ENCODE data around the gene EXOSC10. TPM values are rescaled to one million over a fixed set of nuclear protein-coding genes. Genes with fewer than 3 reads are reported as not detected.
A peak's percentile ranks its signal among the peaks of the same experiment; 100 is the strongest.
"Not testable (repeated sequence)": the region's sequence is repeated elsewhere in the genome, so short reads cannot be mapped to it uniquely, and the experiment has no call there.

The EXOSC10 gene
- total and polyA plus RNA-seq, 2 donors from 2014 or later: 26.2 to 46.8 TPM

DNA sequence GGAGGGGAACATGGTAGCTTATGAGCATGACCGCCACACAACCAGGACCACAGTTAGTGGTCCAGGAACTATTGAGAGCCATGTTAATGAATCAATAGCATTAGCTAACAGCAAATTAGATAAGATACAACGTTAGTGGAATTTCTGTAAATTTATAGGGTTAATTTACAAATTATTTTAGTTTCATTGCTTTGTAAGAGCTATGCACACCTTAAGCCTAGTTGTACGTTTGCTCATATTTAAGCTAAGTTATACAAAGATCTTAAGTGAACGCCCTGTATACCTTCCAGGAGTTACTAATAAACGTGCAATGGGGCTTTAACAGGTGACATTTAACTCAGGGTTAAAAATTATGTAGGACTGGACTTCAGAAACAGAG is 749 bp downstream of the EXOSC10 start:
- FAIRE-seq: no peak
- no peaks in the 10 kb centered on the region for H3K27me3 ChIP-seq (ENCODE audit: control insufficient read depth, insufficient read depth, low read length)
- peak overlapping the region; percentile 41 to 87 (median 58) for H3K9ac ChIP-seq (ENCODE audit: low read length in 3 of 3)
- peaks cover 0 to 9% (median 4%) of the 10 kb centered on the region in 3 donors for H3K36me3 ChIP-seq (ENCODE audit: control insufficient read depth in 2 of 3, insufficient read depth in 3 of 3, low read length in 3 of 3)
- peaks cover 0 to 8% (median 5%) of the 10 kb centered on the region in 3 donors for H3K4me1 ChIP-seq (ENCODE audit: control insufficient read depth in 2 of 3, insufficient read depth in 2 of 3, low read depth in 1 of 3, low read length in 3 of 3)
- no peaks in the 10 kb centered on the region for H3K9me3 ChIP-seq (ENCODE audit: control insufficient read depth in 2 of 3, insufficient read depth in 1 of 3, low read length in 3 of 3)
- TF ChIP-seq CTCF (IDR thresholded peaks at IDR 0.05; ENCODE audit: borderline replicate concordance, extremely low read depth, insufficient read depth): no peak
- intact Hi-C loops (cut with DNase I): no loop called here
- H3K4me3 ChIP-seq (ENCODE audit: low read length in 3 of 3): peak overlapping the region; percentile 73 to 96 (median 85)
- DNase-seq: no peak
- H3K27ac ChIP-seq (ENCODE audit: low read depth in 2 of 2, low read length in 2 of 2): no peak overlapping the region

DNA sequence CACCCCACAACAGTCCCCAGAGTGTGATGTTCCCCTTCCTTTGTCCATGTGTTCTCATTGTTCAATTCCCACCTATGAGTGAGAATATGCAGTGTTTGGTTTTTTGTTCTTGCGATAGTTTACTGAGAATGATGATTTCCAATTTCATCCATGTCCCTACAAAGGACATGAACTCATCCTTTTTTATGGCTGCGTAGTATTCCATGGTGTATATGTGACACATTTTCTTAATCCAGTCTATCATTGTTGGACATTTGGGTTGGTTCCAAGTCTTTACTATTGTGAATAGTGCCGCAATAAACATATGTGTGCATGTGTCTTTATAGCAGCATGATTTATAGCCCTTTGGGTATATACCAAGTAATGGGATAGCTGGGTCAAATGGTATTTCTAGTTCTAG is 15.9 kb downstream of the EXOSC10 start:
- H3K4me1 ChIP-seq (ENCODE audit: control insufficient read depth in 2 of 3, insufficient read depth in 2 of 3, low read depth in 1 of 3, low read length in 3 of 3); DNase-seq; H3K27me3 ChIP-seq (ENCODE audit: control insufficient read depth, insufficient read depth, low read length); intact Hi-C loops (cut with DNase I); FAIRE-seq; H3K27ac ChIP-seq (ENCODE audit: low read depth in 2 of 2, low read length in 2 of 2); H3K9me3 ChIP-seq (ENCODE audit: control insufficient read depth in 2 of 3, insufficient read depth in 1 of 3, low read length in 3 of 3); H3K9ac ChIP-seq (ENCODE audit: low read length in 3 of 3); H3K4me3 ChIP-seq (ENCODE audit: low read length in 3 of 3): not testable (repeated sequence)
- peaks cover 16 to 54% (median 40%) of the 10 kb centered on the region in 3 donors for H3K36me3 ChIP-seq (ENCODE audit: control insufficient read depth in 2 of 3, insufficient read depth in 3 of 3, low read length in 3 of 3)

- H3K4me3 ChIP-seq (ENCODE audit: low read length in 3 of 3): no peak overlapping the region
- H3K27me3 ChIP-seq (ENCODE audit: control insufficient read depth, insufficient read depth, low read length): no peaks in the 10 kb centered on the region
- H3K9ac ChIP-seq (ENCODE audit: low read length in 3 of 3): no peak overlapping the region
- H3K4me1 ChIP-seq (ENCODE audit: control insufficient read depth in 2 of 3, insufficient read depth in 2 of 3, low read depth in 1 of 3, low read length in 3 of 3): no peaks in the 10 kb centered on the region
- peak in 1 of 5 donors; percentile 49 for DNase-seq
- intact Hi-C loops (cut with DNase I): no loop called here
- no peaks in the 10 kb centered on the region for H3K9me3 ChIP-seq (ENCODE audit: control insufficient read depth in 2 of 3, insufficient read depth in 1 of 3, low read length in 3 of 3)
- FAIRE-seq: no peak
- TF ChIP-seq CTCF (IDR thresholded peaks at IDR 0.05; ENCODE audit: borderline replicate concordance, extremely low read depth, insufficient read depth): no peak
- no peak overlapping the region for H3K27ac ChIP-seq (ENCODE audit: low read depth in 2 of 2, low read length in 2 of 2)
- H3K36me3 ChIP-seq (ENCODE audit: control insufficient read depth in 2 of 3, insufficient read depth in 3 of 3, low read length in 3 of 3): peaks cover 6 to 54% (median 37%) of the 10 kb centered on the region in 3 donors
Observed at GRCh38 chr1:11080931-11081330, 18.7 kb downstream of the EXOSC10 start.

GRCh38 chr1:11078631-11079030 is 21.0 kb downstream of the EXOSC10 start:
- TF ChIP-seq CTCF (IDR thresholded peaks at IDR 0.05; ENCODE audit: borderline replicate concordance, extremely low read depth, insufficient read depth): no peak
- Histone ChIP-seq H3K27ac (ENCODE audit: low read depth in 2 of 2, low read length in 2 of 2) (no peak overlapping the region), H3K4me1 (ENCODE audit: control insufficient read depth in 2 of 3, insufficient read depth in 2 of 3, low read depth in 1 of 3, low read length in 3 of 3) (no peaks in the 10 kb centered on the region), H3K36me3 (ENCODE audit: control insufficient read depth in 2 of 3, insufficient read depth in 3 of 3, low read length in 3 of 3) (peaks cover 12 to 69% (median 47%) of the 10 kb centered on the region in 3 donors), H3K9ac (ENCODE audit: low read length in 3 of 3) (no peak overlapping the region), H3K9me3 (ENCODE audit: control insufficient read depth in 2 of 3, insufficient read depth in 1 of 3, low read length in 3 of 3) (no peaks in the 10 kb centered on the region), H3K4me3 (ENCODE audit: low read length in 3 of 3) (no peak overlapping the region), H3K27me3 (ENCODE audit: control insufficient read depth, insufficient read depth, low read length) (no peaks in the 10 kb centered on the region)
- intact Hi-C loops (cut with DNase I): no loop called here
- DNase-seq: peak in 1 of 5 donors; percentile 46
- no peak for FAIRE-seq

DNA sequence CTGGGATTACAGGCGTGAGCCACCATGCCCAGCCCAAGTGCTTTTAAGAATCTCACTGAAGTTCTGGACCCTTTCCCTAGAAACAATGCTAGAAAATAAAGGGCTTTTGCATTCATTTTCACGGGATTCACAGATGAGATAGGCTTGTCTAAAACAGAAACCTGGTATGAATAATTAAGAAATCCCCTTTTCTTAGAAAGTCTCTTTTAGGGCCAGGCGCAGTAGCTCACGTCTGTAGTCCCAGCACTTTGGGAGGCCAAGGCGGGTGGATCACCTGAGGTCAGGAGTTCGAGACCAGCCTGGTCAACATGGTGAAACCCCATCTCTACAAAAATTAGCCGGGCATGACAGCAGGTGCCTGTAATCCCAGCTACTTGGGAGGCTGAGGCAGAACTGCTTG is 26.3 kb downstream of the EXOSC10 start:
- FAIRE-seq; H3K27me3 ChIP-seq (ENCODE audit: control insufficient read depth, insufficient read depth, low read length); H3K9ac ChIP-seq (ENCODE audit: low read length in 3 of 3); intact Hi-C loops (cut with DNase I); H3K27ac ChIP-seq (ENCODE audit: low read depth in 2 of 2, low read length in 2 of 2); H3K4me1 ChIP-seq (ENCODE audit: control insufficient read depth in 2 of 3, insufficient read depth in 2 of 3, low read depth in 1 of 3, low read length in 3 of 3); DNase-seq; H3K4me3 ChIP-seq (ENCODE audit: low read length in 3 of 3); H3K9me3 ChIP-seq (ENCODE audit: control insufficient read depth in 2 of 3, insufficient read depth in 1 of 3, low read length in 3 of 3): not testable (repeated sequence)
- peaks cover 11 to 70% (median 50%) of the 10 kb centered on the region in 3 donors for H3K36me3 ChIP-seq (ENCODE audit: control insufficient read depth in 2 of 3, insufficient read depth in 3 of 3, low read length in 3 of 3)

Data from kidney (tissue), 14 donors.